Skin of body (tissue), 2 donors: ENCODE measurements around the gene ADAM10. TPM values are rescaled to one million over a fixed set of nuclear protein-coding genes. Genes with fewer than 3 reads are reported as not detected.
A peak's percentile ranks its signal among the peaks of the same experiment; 100 is the strongest.

ENCODE experiments used
- DNase-seq: peaks from one replicate; lab custom pipeline; 2025; lab: John Stamatoyannopoulos, UW
- total RNA-seq: library from RNA; depleted of rRNA; stranded (reverse); fragments of >200 nt; gene quantifications from one replicate; pipeline ENCODE4 v1.2.3, GENCODE V29; 2014

The ADAM10 gene
- total RNA-seq, 1 donor from 2014 or later = 75.3 TPM

- no peak for DNase-seq
Measured at GRCh38 chr15:58717357-58717756, 32.1 kb downstream of the ADAM10 start.

GRCh38 chr15:58716027-58716426 lies 33.5 kb downstream of the ADAM10 start:
- no peak for DNase-seq

GRCh38 chr15:58715266-58715917 lies 34.1 kb downstream of the ADAM10 start:
- no peak for DNase-seq

GRCh38 chr15:58710701-58711100 lies 38.8 kb downstream of the ADAM10 start:
- DNase-seq = no peak

GRCh38 chr15:58707397-58707796 lies 42.1 kb downstream of the ADAM10 start:
- no peak for DNase-seq

GRCh38 chr15:58705105-58705504 lies 44.4 kb downstream of the ADAM10 start:
- no peak for DNase-seq

GRCh38 chr15:58704155-58704865 lies 45.2 kb downstream of the ADAM10 start:
- DNase-seq = no peak

GRCh38 chr15:58703610-58704009 lies 45.9 kb downstream of the ADAM10 start:
- DNase-seq = no peak

GRCh38 chr15:58702233-58702632 lies 47.3 kb downstream of the ADAM10 start:
- DNase-seq = no peak

- peak; percentile 49 for DNase-seq
Measured at GRCh38 chr15:58701376-58701775, 48.1 kb downstream of the ADAM10 start.

- DNase-seq = no peak
Measured at GRCh38 chr15:58699769-58700168, 49.7 kb downstream of the ADAM10 start.

GRCh38 chr15:58698887-58699641 lies 50.4 kb downstream of the ADAM10 start:
- no peak for DNase-seq

- no peak for DNase-seq
Measured at GRCh38 chr15:58697220-58697619, 52.3 kb downstream of the ADAM10 start.

GRCh38 chr15:58696738-58697137 lies 52.8 kb downstream of the ADAM10 start:
- DNase-seq = no peak

GRCh38 chr15:58694641-58695398 lies 54.7 kb downstream of the ADAM10 start:
- no peak for DNase-seq

- DNase-seq = no peak
Measured at GRCh38 chr15:58690703-58691102, 58.8 kb downstream of the ADAM10 start.

GRCh38 chr15:58689646-58690045 lies 59.9 kb downstream of the ADAM10 start:
- DNase-seq = no peak

GRCh38 chr15:58686286-58686685 lies 63.2 kb downstream of the ADAM10 start:
- no peak for DNase-seq

GRCh38 chr15:58684751-58685150 lies 64.8 kb downstream of the ADAM10 start:
- no peak for DNase-seq

GRCh38 chr15:58684036-58684710 lies 65.3 kb downstream of the ADAM10 start:
- no peak for DNase-seq

GRCh38 chr15:58682234-58682633 lies 67.3 kb downstream of the ADAM10 start:
- DNase-seq = no peak
